Measurements from ENCODE around the gene KMT5C.

KMT5C gene

DNA sequence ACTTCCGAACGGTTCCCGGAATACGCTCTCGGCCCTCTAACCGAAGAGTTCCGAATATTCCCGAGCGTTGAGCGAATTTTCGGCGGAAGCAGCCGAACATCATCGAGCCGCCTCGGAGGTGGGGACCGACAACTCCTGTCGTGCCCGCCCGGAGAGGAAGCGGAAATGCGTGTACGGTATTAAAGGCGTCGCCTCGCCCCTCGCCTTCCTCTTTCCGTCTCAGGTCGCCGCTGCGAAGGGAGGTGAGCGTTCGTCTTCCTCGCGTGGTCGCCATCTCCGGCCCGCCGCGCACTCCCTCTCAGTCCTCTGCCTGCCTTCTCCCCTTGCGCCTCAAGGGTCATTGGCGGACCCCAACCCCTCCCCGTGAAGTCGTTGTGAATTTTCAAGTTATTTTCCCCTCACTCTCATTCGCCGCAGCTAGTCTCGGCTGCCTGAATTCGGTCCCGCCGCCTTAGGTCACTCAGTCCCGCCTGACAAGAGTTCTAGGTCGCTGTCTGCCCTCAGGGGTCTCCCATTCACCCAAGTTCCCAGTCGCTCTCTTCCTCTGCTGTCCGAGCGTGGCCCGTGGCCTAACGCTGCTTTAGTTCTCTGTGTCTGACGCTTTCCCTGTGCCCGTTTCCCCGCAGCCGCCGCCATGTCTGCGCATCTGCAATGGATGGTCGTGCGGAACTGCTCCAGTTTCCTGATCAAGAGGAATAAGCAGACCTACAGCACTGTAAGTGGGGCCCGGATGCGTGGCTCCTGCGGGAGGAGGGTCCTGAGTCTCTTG is 46.2 kb downstream of the KMT5C start, which contains the start of gene RPL28:
RPL28 (plus strand) TSS at position 209 of the 769 bp plus-strand sequence; CDS start at position 635, 426 bp downstream.
- Histone ChIP-seq H3K9me3 (ENCODE audit: insufficient read depth, low read length) (no peaks in the 10 kb centered on the region), H3K4me2 (ENCODE audit: low read length) (peak within 1 kb of the TSS; percentile 99), H3K36me3 (replicated peaks; ENCODE audit: low read depth, low read length) (peaks cover 58% of the 10 kb centered on the region), H2AFZ (ENCODE audit: low read depth, low read length) (peak within 1 kb of the TSS; percentile 85), H4K20me1 (ENCODE audit: insufficient read depth, low read length) (peaks cover 49% of the 10 kb centered on the region), H3K9ac (ENCODE audit: low read length) (peak within 1 kb of the TSS; percentile 94), H3K4me1 (ENCODE audit: low read length) (peaks cover 31% of the 10 kb centered on the region), H3K79me2 (ENCODE audit: low read length) (peaks cover 66% of the 10 kb centered on the region), H3K27me3 (ENCODE audit: low read depth, low read length) (no peaks in the 10 kb centered on the region), H3K4me3 (ENCODE audit: low read length) (peak within 1 kb of the TSS; percentile 81), H3K27ac (ENCODE audit: low read length) (peak within 1 kb of the TSS; percentile 89)
- TF ChIP-seq EZH2phosphoT487 (IDR thresholded peaks at IDR 0.05; ENCODE audit: low read depth), result no peak
- TF ChIP-seq, protein P1, sequence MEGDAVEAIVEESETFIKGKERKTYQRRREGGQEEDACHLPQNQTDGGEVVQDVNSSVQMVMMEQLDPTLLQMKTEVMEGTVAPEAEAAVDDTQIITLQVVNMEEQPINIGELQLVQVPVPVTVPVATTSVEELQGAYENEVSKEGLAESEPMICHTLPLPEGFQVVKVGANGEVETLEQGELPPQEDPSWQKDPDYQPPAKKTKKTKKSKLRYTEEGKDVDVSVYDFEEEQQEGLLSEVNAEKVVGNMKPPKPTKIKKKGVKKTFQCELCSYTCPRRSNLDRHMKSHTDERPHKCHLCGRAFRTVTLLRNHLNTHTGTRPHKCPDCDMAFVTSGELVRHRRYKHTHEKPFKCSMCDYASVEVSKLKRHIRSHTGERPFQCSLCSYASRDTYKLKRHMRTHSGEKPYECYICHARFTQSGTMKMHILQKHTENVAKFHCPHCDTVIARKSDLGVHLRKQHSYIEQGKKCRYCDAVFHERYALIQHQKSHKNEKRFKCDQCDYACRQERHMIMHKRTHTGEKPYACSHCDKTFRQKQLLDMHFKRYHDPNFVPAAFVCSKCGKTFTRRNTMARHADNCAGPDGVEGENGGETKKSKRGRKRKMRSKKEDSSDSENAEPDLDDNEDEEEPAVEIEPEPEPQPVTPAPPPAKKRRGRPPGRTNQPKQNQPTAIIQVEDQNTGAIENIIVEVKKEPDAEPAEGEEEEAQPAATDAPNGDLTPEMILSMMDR (IDR thresholded peaks at IDR 0.05; ENCODE audit: low read depth, low read length), result no peak

DNA sequence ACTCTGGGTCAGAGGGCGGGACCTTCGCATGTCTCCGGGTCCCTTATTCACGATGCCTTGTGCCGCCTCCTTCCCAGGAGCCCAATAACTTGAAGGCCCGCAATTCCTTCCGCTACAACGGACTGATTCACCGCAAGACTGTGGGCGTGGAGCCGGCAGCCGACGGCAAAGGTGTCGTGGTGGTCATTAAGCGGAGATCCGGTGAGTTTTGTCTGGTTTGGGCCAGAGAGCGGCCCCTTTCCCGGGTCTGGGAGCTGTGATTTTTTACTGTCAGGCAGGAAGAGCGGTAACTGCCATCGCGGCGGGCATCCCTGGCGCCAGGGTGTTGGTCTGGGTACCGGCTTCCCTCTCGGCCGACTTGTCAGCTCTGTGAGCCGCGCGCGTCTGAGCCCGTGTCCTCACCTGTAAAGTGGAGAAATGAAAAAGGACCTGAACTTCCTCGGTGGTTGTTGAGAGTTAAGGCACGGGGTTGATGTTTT is 46.9 kb downstream of the KMT5C start:
- peak overlapping the region; percentile 89 for H3K27ac ChIP-seq (ENCODE audit: low read length)
- peaks cover 64% of the 10 kb centered on the region for H3K79me2 ChIP-seq (ENCODE audit: low read length)
- peaks cover 55% of the 10 kb centered on the region for H4K20me1 ChIP-seq (ENCODE audit: insufficient read depth, low read length)
- H3K4me2 ChIP-seq (ENCODE audit: low read length), result peak overlapping the region; percentile 99
- TF ChIP-seq EZH2phosphoT487 (IDR thresholded peaks at IDR 0.05; ENCODE audit: low read depth), result no peak
- TF ChIP-seq, protein P1 (IDR thresholded peaks at IDR 0.05; ENCODE audit: low read depth, low read length), result no peak
- H3K27me3 ChIP-seq (ENCODE audit: low read depth, low read length), result no peaks in the 10 kb centered on the region
- H3K9ac ChIP-seq (ENCODE audit: low read length), result peak overlapping the region; percentile 94
- H3K4me1 ChIP-seq (ENCODE audit: low read length), result peaks cover 31% of the 10 kb centered on the region
- H2AFZ ChIP-seq (ENCODE audit: low read depth, low read length), result no peak overlapping the region
- peaks cover 64% of the 10 kb centered on the region for H3K36me3 ChIP-seq (replicated peaks; ENCODE audit: low read depth, low read length)
- H3K4me3 ChIP-seq (ENCODE audit: low read length), result peak overlapping the region; percentile 81
- H3K9me3 ChIP-seq (ENCODE audit: insufficient read depth, low read length), result no peaks in the 10 kb centered on the region

DNA sequence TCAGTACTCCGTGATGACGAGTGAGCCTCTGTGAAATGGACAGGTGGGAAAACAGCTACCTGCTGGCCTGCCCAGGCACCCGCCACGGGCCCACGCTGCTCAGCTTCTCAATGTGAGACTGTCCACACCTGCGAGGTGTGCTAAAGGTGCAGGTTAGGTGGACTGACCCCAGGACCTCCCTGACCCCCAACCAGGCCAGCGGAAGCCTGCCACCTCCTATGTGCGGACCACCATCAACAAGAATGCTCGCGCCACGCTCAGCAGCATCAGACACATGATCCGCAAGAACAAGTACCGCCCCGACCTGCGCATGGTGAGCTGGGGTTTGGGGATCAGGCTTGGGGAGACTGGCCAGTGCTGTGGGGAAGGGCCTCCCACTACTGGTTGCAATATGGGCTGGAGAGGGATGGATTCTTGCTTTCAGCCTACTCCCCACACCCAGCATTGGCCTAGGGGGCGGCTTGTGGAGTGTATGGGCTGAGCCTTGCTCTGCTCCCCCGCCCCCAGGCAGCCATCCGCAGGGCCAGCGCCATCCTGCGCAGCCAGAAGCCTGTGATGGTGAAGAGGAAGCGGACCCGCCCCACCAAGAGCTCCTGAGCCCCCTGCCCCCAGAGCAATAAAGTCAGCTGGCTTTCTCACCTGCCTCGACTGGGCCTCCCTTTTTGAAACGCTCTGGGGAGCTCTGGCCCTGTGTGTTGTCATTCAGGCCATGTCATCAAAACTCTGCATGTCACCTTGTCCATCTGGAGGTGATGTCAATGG is 48.2 kb downstream of the KMT5C start:
- Histone ChIP-seq H3K9me3 (ENCODE audit: insufficient read depth, low read length) (no peaks in the 10 kb centered on the region), H3K36me3 (replicated peaks; ENCODE audit: low read depth, low read length) (peaks cover 56% of the 10 kb centered on the region), H3K4me2 (ENCODE audit: low read length) (peak overlapping the region; percentile 99), H3K27me3 (ENCODE audit: low read depth, low read length) (no peaks in the 10 kb centered on the region), H2AFZ (ENCODE audit: low read depth, low read length) (no peak overlapping the region), H3K9ac (ENCODE audit: low read length) (no peak overlapping the region), H3K79me2 (ENCODE audit: low read length) (peaks cover 50% of the 10 kb centered on the region), H4K20me1 (ENCODE audit: insufficient read depth, low read length) (peaks cover 62% of the 10 kb centered on the region), H3K4me1 (ENCODE audit: low read length) (peaks cover 23% of the 10 kb centered on the region), H3K4me3 (ENCODE audit: low read length) (peak overlapping the region; percentile 81), H3K27ac (ENCODE audit: low read length) (no peak overlapping the region)
- TF ChIP-seq, protein P1 (IDR thresholded peaks at IDR 0.05; ENCODE audit: low read depth, low read length), result no peak
- no peak for TF ChIP-seq EZH2phosphoT487 (IDR thresholded peaks at IDR 0.05; ENCODE audit: low read depth)

Data from OCI-LY3 (cell line).